HEK293 (cell line): ENCODE data around the gene MTOR.

Source experiments
- EGR2 ChIP-seq: fragments of 450-650 bp; formaldehyde crosslinking; IDR thresholded peaks from 2 replicates; pipeline ENCODE4 v1.5.1; 2016; ENCODE audit warnings: low read depth, missing biosample characterization, missing genetic modification characterization
- HOXC10 ChIP-seq: sonication (generic); formaldehyde crosslinking; IDR thresholded peaks from 2 replicates; pipeline ENCODE4 v1.8.1; 2023; ENCODE audit warnings: mild to moderate bottlenecking, missing genetic modification reagents
- HOXD13 ChIP-seq: sonication (generic); formaldehyde crosslinking; IDR thresholded peaks from 2 replicates; pipeline ENCODE4 v1.8.0; 2022; ENCODE audit warnings: missing genetic modification reagents, borderline replicate concordance
- KLF16 ChIP-seq: fragments of 450-650 bp; formaldehyde crosslinking; IDR thresholded peaks from 2 replicates; pipeline ENCODE4 v1.5.1; 2017; ENCODE audit warnings: missing biosample characterization, missing genetic modification characterization
- TRIM28 ChIP-seq: IDR thresholded peaks from 2 replicates; pipeline ENCODE4 v1.6.1; 2011; ENCODE audit warnings: low read length, control low read depth, borderline replicate concordance
- YY2 ChIP-seq: fragments of 450-650 bp; formaldehyde crosslinking; IDR thresholded peaks from 2 replicates; pipeline ENCODE4 v1.5.1; 2016; ENCODE audit warnings: missing biosample characterization, missing genetic modification characterization
- ZBTB1 ChIP-seq: fragments of 450-650 bp; formaldehyde crosslinking; IDR thresholded peaks from 2 replicates; pipeline ENCODE4 v1.5.1; 2016; ENCODE audit warnings: missing biosample characterization, missing genetic modification characterization
- ZBTB7A ChIP-seq: fragments of 450-650 bp; formaldehyde crosslinking; IDR thresholded peaks from 2 replicates; pipeline ENCODE4 v1.5.1; 2016; ENCODE audit warnings: low read depth, missing biosample characterization, missing genetic modification characterization
- ZBTB8A ChIP-seq: fragments of 450-650 bp; formaldehyde crosslinking; IDR thresholded peaks from 2 replicates; pipeline ENCODE4 v1.5.1; 2016; ENCODE audit warnings: missing biosample characterization, missing genetic modification characterization
- ZFP41 ChIP-seq: fragments of 450-650 bp; formaldehyde crosslinking; IDR thresholded peaks from 2 replicates; pipeline ENCODE4 v1.5.1; 2016; ENCODE audit warnings: missing biosample characterization, missing genetic modification characterization, borderline replicate concordance
- ZNF138 ChIP-seq: fragments of 450-650 bp; formaldehyde crosslinking; IDR thresholded peaks from 2 replicates; pipeline ENCODE4 v1.5.1; 2016; ENCODE audit warnings: missing biosample characterization, missing genetic modification characterization, borderline replicate concordance
- ZNF175 ChIP-seq: fragments of 450-650 bp; formaldehyde crosslinking; IDR thresholded peaks from 2 replicates; pipeline ENCODE4 v1.5.1; 2016; ENCODE audit warnings: missing biosample characterization, missing genetic modification characterization
- ZNF239 ChIP-seq: fragments of 450-650 bp; formaldehyde crosslinking; IDR thresholded peaks from 2 replicates; pipeline ENCODE4 v1.5.1; 2016; ENCODE audit warnings: missing biosample characterization, missing genetic modification characterization
- ZNF311 ChIP-seq: fragments of 450-650 bp; formaldehyde crosslinking; IDR thresholded peaks from 2 replicates; pipeline ENCODE4 v1.5.1; 2017; ENCODE audit warnings: missing biosample characterization, missing genetic modification characterization, borderline replicate concordance
- ZNF510 ChIP-seq: fragments of 450-650 bp; formaldehyde crosslinking; IDR thresholded peaks from 2 replicates; pipeline ENCODE4 v1.5.1; 2018; ENCODE audit warnings: mild to moderate bottlenecking, missing genetic modification characterization, missing biosample characterization; ENCODE audit not compliant: insufficient replicate concordance
- ZNF529 ChIP-seq: fragments of 450-650 bp; formaldehyde crosslinking; IDR thresholded peaks from 2 replicates; pipeline ENCODE4 v1.5.1; 2017; ENCODE audit warnings: missing genetic modification characterization, missing biosample characterization; ENCODE audit not compliant: insufficient replicate concordance
- ZNF558 ChIP-seq: fragments of 450-650 bp; formaldehyde crosslinking; IDR thresholded peaks from 2 replicates; pipeline ENCODE4 v1.5.1; 2016; ENCODE audit warnings: missing biosample characterization, missing genetic modification characterization
- ZNF561 ChIP-seq: fragments of 450-650 bp; IDR thresholded peaks from 2 replicates; pipeline ENCODE4 v1.5.1; 2018; ENCODE audit warnings: missing biosample characterization, missing genetic modification characterization, borderline replicate concordance
- ZNF571 ChIP-seq: fragments of 450-650 bp; formaldehyde crosslinking; IDR thresholded peaks from 2 replicates; pipeline ENCODE4 v1.5.0; 2017; ENCODE audit warnings: missing biosample characterization, missing genetic modification characterization
- ZNF585B ChIP-seq: fragments of 450-650 bp; formaldehyde crosslinking; IDR thresholded peaks from 2 replicates; pipeline ENCODE4 v1.5.1; 2016; ENCODE audit warnings: missing biosample characterization, missing genetic modification characterization
- ZNF596 ChIP-seq: fragments of 450-650 bp; IDR thresholded peaks from 2 replicates; pipeline ENCODE4 v1.5.0; 2018; ENCODE audit warnings: missing biosample characterization, mild to moderate bottlenecking, missing genetic modification characterization, moderate library complexity
- ZNF629 ChIP-seq: fragments of 450-650 bp; formaldehyde crosslinking; IDR thresholded peaks from 2 replicates; pipeline ENCODE4 v1.5.1; 2017; ENCODE audit warnings: missing biosample characterization, missing genetic modification characterization
- ZNF660 ChIP-seq: fragments of 450-650 bp; IDR thresholded peaks from 2 replicates; pipeline ENCODE4 v1.5.1; 2018; ENCODE audit warnings: missing biosample characterization, mild to moderate bottlenecking, missing genetic modification characterization
- ZNF843 ChIP-seq: fragments of 450-650 bp; formaldehyde crosslinking; IDR thresholded peaks from 2 replicates; pipeline ENCODE4 v1.5.1; 2016; ENCODE audit warnings: missing biosample characterization, missing genetic modification characterization
- ZSCAN30 ChIP-seq: fragments of 450-650 bp; IDR thresholded peaks from 2 replicates; pipeline ENCODE4 v1.5.1; 2018; ENCODE audit warnings: missing biosample characterization, mild to moderate bottlenecking, missing genetic modification characterization, moderate library complexity
- TF ChIP-seq, protein P1 (sequence below): fragments of 450-650 bp; formaldehyde crosslinking; IDR thresholded peaks from 2 replicates; pipeline ENCODE4 v1.5.1; 2017; ENCODE audit warnings: missing biosample characterization, missing genetic modification characterization
- TF ChIP-seq, protein P2 (sequence below): fragments of 450-650 bp; formaldehyde crosslinking; IDR thresholded peaks from 2 replicates; pipeline ENCODE4 v1.5.1; 2016; ENCODE audit warnings: missing biosample characterization, missing genetic modification characterization
- TF ChIP-seq, protein P3 (sequence below): fragments of 450-650 bp; formaldehyde crosslinking; optimal IDR thresholded peaks from 2 replicates; pipeline ENCODE3; 2016; ENCODE audit warnings: missing biosample characterization, mild to moderate bottlenecking, missing genetic modification characterization
- TF ChIP-seq, protein P4 (sequence below): fragments of 450-650 bp; IDR thresholded peaks from 2 replicates; pipeline ENCODE4 v1.5.1; 2018; ENCODE audit warnings: missing biosample characterization, missing genetic modification characterization
- TF ChIP-seq, protein P5 (sequence below): fragments of 450-650 bp; formaldehyde crosslinking; IDR thresholded peaks from 2 replicates; pipeline ENCODE4 v1.5.1; 2016; ENCODE audit warnings: missing biosample characterization, missing genetic modification characterization
- TF ChIP-seq, protein P6 (sequence below): fragments of 450-650 bp; formaldehyde crosslinking; IDR thresholded peaks from 2 replicates; pipeline ENCODE4 v1.5.1; 2016; ENCODE audit warnings: missing biosample characterization, missing genetic modification characterization, low read depth

The MTOR gene

DNA sequence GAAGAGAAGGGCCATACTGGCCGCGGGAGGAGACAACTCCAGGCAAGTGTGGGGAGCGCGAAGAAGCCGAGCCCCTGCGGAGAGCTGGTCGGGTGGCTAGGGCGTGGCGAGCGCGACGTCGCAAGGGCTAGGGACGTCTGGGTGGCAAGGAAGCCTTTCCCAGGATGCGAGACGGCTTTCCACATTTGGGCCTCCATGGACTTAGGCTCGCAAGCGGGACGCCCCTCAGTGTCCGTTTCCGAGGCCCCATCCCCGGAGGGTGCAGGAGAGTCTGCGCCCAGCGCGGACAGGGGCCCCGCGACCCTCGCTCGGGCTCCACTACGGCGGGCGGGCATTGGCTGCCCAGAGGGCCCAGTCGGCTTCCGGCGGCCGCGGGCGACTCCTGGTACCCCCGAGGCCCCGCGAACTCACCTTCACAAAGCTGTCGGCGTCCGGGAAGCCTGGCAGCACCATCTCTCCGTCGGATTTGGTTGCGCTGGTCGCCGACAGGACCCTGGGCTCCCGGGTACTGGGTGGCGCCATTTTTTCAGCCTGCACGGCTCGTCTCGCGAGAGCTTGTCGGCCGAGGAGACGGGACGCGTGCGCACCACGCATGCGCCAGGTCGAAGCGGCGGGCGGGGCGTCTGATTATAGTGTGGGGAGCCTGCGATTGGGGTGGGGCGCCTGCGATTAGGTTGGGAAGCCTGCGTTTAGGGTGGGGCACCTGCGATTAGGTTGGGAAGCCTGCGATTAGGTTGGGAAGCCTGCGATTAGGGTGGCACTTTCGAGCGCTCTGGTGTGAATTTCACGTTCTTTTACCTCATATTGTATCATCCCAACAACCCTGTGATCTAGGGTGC is 162.8 kb downstream of the MTOR start, which contains the start of gene EXOSC10 (continued):
- TF ChIP-seq ZNF510 (tag by site-specific recombination): no peak
- TF ChIP-seq TRIM28: no peak
- TF ChIP-seq, protein P1, sequence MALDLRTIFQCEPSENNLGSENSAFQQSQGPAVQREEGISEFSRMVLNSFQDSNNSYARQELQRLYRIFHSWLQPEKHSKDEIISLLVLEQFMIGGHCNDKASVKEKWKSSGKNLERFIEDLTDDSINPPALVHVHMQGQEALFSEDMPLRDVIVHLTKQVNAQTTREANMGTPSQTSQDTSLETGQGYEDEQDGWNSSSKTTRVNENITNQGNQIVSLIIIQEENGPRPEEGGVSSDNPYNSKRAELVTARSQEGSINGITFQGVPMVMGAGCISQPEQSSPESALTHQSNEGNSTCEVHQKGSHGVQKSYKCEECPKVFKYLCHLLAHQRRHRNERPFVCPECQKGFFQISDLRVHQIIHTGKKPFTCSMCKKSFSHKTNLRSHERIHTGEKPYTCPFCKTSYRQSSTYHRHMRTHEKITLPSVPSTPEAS (tag by site-specific recombination): no peak
- TF ChIP-seq, protein P2, sequence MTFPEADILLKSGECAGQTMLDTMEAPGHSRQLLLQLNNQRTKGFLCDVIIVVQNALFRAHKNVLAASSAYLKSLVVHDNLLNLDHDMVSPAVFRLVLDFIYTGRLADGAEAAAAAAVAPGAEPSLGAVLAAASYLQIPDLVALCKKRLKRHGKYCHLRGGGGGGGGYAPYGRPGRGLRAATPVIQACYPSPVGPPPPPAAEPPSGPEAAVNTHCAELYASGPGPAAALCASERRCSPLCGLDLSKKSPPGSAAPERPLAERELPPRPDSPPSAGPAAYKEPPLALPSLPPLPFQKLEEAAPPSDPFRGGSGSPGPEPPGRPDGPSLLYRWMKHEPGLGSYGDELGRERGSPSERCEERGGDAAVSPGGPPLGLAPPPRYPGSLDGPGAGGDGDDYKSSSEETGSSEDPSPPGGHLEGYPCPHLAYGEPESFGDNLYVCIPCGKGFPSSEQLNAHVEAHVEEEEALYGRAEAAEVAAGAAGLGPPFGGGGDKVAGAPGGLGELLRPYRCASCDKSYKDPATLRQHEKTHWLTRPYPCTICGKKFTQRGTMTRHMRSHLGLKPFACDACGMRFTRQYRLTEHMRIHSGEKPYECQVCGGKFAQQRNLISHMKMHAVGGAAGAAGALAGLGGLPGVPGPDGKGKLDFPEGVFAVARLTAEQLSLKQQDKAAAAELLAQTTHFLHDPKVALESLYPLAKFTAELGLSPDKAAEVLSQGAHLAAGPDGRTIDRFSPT (tag by site-specific recombination): peak; percentile 78
- TF ChIP-seq ZNF629 (tag by site-specific recombination): 0 out of 2 replicates have a peak, but pooled peaks have one; percentile 26
- TF ChIP-seq, protein P3, sequence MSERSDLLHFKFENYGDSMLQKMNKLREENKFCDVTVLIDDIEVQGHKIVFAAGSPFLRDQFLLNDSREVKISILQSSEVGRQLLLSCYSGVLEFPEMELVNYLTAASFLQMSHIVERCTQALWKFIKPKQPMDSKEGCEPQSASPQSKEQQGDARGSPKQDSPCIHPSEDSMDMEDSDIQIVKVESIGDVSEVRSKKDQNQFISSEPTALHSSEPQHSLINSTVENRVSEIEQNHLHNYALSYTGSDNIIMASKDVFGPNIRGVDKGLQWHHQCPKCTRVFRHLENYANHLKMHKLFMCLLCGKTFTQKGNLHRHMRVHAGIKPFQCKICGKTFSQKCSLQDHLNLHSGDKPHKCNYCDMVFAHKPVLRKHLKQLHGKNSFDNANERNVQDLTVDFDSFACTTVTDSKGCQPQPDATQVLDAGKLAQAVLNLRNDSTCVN (tag by site-specific recombination): peak; percentile 65
- TF ChIP-seq HOXC10 (CRISPR knock-in tag): no peak
- TF ChIP-seq, protein P4, sequence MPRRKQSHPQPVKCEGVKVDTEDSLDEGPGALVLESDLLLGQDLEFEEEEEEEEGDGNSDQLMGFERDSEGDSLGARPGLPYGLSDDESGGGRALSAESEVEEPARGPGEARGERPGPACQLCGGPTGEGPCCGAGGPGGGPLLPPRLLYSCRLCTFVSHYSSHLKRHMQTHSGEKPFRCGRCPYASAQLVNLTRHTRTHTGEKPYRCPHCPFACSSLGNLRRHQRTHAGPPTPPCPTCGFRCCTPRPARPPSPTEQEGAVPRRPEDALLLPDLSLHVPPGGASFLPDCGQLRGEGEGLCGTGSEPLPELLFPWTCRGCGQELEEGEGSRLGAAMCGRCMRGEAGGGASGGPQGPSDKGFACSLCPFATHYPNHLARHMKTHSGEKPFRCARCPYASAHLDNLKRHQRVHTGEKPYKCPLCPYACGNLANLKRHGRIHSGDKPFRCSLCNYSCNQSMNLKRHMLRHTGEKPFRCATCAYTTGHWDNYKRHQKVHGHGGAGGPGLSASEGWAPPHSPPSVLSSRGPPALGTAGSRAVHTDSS (tag by site-specific recombination): no peak
- TF ChIP-seq ZNF843 (tag by site-specific recombination): no peak
- no peak for TF ChIP-seq ZNF596 (tag by site-specific recombination)
- TF ChIP-seq ZBTB1 (tag by site-specific recombination): no peak
- no peak for TF ChIP-seq ZNF558 (tag by site-specific recombination)
- TF ChIP-seq ZNF175 (tag by site-specific recombination): no peak
- TF ChIP-seq ZBTB7A (tag by site-specific recombination): 0 out of 2 replicates have a peak, but pooled peaks have one; percentile 58
- TF ChIP-seq, protein P5, sequence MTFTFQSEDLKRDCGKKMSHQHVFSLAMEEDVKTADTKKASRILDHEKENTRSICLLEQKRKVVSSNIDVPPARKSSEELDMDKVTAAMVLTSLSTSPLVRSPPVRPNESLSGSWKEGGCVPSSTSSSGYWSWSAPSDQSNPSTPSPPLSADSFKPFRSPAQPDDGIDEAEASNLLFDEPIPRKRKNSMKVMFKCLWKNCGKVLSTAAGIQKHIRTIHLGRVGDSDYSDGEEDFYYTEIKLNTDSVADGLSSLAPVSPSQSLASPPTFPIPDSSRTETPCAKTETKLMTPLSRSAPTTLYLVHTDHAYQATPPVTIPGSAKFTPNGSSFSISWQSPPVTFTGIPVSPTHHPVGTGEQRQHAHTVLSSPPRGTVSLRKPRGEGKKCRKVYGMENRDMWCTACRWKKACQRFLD (tag by site-specific recombination): no peak
- TF ChIP-seq, protein P6, sequence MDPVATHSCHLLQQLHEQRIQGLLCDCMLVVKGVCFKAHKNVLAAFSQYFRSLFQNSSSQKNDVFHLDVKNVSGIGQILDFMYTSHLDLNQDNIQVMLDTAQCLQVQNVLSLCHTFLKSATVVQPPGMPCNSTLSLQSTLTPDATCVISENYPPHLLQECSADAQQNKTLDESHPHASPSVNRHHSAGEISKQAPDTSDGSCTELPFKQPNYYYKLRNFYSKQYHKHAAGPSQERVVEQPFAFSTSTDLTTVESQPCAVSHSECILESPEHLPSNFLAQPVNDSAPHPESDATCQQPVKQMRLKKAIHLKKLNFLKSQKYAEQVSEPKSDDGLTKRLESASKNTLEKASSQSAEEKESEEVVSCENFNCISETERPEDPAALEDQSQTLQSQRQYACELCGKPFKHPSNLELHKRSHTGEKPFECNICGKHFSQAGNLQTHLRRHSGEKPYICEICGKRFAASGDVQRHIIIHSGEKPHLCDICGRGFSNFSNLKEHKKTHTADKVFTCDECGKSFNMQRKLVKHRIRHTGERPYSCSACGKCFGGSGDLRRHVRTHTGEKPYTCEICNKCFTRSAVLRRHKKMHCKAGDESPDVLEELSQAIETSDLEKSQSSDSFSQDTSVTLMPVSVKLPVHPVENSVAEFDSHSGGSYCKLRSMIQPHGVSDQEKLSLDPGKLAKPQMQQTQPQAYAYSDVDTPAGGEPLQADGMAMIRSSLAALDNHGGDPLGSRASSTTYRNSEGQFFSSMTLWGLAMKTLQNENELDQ (tag by site-specific recombination): no peak
- TF ChIP-seq YY2 (tag by site-specific recombination): peak; percentile 96
- no peak for TF ChIP-seq ZFP41 (tag by site-specific recombination)
- TF ChIP-seq KLF16 (tag by site-specific recombination): peak; percentile 48
- peak; percentile 51 for TF ChIP-seq ZNF561 (tag by site-specific recombination)
- TF ChIP-seq ZNF239 (tag by site-specific recombination): 0 out of 2 replicates have a peak, but pooled peaks have one; percentile 48
- peak; percentile 90 for TF ChIP-seq ZBTB8A (tag by site-specific recombination)
- no peak for TF ChIP-seq ZSCAN30 (tag by site-specific recombination)
- no peak for TF ChIP-seq ZNF585B
- TF ChIP-seq ZNF571 (tag by site-specific recombination): no peak
- TF ChIP-seq ZNF138 (tag by site-specific recombination): no peak
- no peak for TF ChIP-seq ZNF529 (tag by site-specific recombination)
- TF ChIP-seq ZNF311 (tag by site-specific recombination): no peak
- TF ChIP-seq HOXD13: no peak; the same call in 1 of the 2 replicates
- TF ChIP-seq ZNF660 (tag by site-specific recombination): no peak
- no peak for TF ChIP-seq EGR2 (tag by site-specific recombination)
